LHCN-M2 (cell line): ENCODE measurements around the gene CD44. TPM values are rescaled to one million over a fixed set of nuclear protein-coding genes. Genes with fewer than 3 reads are reported as not detected.

ENCODE experiments used
- DNase-seq: peaks from one replicate; pipeline ENCODE4 v3.0.0-alpha.2; 2012; ENCODE audit warnings: low read depth
- total RNA-seq: library from RNA; depleted of rRNA; stranded (reverse); fragments of >200 nt; gene quantifications from 2 replicates; pipeline ENCODE4 v1.2.3, GENCODE V29; 2014

The CD44 gene
- total RNA-seq, 1 experiment from 2014 or later = 215 TPM

- DNase-seq = no peak
These were observed 26.7 kb upstream of the CD44 start for GRCh38 chr11:35112056-35112845.

DNA sequence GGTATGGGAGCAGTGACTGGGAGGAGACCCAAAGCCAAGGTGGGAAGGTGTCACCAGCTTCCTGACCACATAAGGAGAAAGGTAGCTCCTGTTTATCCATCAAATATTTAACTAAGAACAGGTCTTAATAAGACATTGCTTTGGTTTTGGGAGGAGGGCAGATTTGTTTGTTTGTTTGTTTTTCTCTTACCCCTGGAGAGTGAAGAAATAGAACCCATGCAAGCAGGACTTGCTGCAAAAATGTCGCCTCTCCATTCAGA, 26.2 kb upstream of the CD44 start:
- no peak for DNase-seq

GRCh38 chr11:35114906-35115687, 23.9 kb upstream of the CD44 start:
- no peak for DNase-seq

DNA sequence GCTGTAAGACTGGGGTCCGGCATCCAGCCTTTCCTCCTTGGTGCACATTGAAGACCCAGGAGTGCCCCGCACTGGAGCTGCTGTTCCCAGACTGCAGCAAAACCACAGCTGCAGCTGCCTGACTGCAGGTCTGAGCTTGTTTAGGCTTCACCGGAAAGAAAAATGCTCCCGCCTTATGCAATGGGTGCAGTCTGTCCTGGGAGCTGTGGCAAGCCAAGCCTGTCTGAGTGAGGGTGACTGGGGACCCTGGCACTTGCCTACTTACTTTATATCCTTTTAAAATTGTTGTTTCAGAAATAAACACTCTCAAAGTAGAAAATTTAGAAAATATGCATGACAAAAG, 23.3 kb upstream of the CD44 start:
- peak; percentile 70 for DNase-seq

DNA sequence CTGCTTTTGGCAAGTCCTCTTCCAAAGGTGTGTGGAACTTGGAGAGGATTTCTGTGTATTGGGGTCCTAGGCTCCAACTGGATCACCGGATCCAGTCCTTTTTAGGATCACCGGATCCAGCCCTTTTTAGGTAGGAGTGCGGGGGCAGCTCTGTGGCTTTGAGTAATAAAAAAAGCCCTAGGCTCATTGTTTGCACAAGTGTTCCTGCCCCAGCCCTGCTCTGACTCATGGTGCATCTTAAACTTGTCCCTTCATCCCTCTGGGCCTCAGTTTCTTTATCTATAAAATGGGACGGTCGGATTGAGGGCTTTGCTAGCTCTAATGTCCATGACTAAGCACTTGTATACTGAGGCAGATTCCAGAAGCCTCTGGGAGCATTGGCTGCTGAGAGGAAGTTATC, 22.7 kb upstream of the CD44 start:
- DNase-seq = peak; percentile 77

GRCh38 chr11:35116762-35117640, 22.0 kb upstream of the CD44 start:
- peak; percentile 87 for DNase-seq

- no peak for DNase-seq
These were observed 20.1 kb upstream of the CD44 start for GRCh38 chr11:35118906-35119305.

DNA sequence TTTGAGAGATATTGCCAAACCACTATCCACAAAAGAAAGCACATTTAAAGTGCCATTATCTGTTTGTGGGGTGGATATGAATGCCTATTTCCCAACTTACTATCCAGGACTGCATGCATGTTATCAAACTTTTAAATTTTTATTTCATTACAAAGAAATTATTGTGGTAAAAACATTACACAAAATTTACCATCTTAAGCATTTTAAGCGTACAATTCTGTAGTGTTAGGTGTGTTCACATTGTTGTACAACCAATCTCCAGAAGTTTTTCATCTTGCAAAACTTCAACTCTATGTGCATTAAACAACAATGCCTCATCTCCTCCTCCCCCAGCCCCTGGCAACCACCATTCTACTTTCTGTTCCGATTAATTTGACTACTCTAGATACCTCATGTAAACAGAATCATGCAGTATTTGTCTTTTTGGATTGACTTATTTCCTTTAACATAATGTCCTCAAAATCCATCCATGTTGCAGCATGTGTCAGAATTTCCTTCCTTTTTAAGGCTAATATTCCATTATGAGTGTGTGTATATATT, 17.6 kb upstream of the CD44 start:
- DNase-seq = no peak

GRCh38 chr11:35122308-35122707, 16.7 kb upstream of the CD44 start:
- no peak for DNase-seq

DNA sequence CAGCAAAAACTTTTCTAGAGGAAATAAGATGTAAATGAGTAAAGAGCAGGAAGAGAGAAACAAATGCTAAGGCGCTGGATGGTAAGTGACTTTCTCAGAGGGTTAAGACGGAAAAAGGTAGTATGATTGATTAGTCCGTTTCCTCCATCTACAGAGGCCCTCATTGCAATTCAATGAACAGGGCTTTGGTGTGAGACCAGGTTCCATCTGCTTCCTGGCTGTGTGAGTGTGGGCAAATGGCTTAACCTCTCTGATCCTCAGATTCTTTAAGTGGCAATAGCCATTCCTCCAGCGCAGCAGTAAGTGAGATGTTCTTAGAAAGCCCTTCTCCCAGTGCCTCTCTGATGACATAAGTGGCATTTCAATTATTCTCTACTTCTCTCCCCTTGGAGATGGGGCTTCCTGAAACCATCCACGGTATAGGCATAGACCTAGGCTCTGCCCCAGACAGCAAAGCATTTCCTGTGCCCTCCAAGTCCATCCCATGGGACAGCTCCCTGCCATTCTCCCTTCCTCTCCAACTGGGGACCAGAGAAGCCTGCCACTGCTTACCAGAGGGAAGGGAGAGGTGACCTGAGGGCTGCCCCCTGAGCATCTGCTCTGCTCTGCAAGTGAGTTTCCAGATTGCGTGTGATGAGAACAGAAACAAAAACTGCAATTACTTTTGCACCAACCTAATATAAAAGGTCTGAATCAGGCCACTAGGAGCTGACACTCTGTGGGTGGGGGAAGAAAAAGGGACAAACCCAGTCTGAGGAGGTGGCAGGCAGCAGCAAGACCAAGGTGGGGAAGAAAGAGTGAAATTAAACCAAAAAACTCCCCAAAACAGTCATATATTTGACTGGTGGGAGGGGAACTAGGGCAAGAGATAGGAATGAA, 12.7 kb upstream of the CD44 start:
- DNase-seq = no peak

DNA sequence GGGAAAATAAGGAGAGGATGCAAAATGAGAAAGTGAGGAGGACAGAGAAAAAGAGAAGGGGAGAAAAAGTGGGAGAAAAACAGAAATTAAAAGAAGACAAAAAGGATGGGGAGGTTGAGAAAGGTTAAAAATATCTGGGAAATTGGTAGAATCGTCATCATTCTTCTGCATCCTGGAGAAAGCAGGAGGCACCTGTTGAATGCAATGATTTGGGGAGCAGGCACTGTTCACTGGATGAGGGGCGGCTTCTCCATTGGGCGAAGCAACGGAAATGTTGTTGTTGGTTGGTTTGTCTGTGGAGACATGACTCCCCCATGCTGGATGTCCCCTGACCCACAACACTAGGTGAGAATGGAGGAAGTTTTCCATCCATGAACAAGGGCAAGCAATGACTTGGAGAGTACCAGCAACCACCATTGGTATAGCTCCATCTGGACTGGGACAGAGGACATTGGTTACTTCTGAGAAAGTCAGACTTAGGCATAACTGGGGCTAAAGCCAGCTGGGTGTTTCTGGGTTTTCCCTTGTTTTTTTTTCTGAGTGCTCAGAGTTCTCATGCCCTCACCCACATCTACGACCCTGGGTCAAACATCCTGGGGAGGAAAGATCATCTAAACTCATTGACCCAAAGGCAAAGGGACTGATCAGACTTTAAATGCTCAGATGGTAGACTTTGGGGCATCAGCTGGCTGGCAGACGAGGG, 11.9 kb upstream of the CD44 start:
- no peak for DNase-seq

- no peak for DNase-seq
These were observed 11.4 kb upstream of the CD44 start for GRCh38 chr11:35127619-35128018.

- no peak for DNase-seq
These were observed 7.9 kb upstream of the CD44 start for GRCh38 chr11:35131094-35131493.

DNA sequence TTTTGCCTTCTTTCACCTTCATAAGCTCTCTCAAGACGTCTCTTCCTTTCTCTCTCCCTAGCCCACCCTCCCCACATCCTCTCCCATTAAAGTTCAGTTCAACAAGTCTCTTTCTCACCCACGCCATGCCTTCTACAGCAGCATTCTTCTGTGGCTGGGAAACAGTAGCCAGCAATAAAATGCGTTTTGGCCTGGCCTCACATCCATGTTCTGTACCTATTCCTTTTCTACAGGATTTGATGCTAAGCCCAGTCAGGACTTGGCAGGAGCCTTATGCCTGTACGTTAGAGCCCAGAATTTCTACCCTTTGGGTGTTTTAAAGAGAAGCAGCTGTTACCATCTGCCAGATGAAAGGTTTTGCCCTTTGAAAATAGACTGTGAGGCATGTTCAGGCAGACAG, 7.1 kb upstream of the CD44 start:
- no peak for DNase-seq

DNA sequence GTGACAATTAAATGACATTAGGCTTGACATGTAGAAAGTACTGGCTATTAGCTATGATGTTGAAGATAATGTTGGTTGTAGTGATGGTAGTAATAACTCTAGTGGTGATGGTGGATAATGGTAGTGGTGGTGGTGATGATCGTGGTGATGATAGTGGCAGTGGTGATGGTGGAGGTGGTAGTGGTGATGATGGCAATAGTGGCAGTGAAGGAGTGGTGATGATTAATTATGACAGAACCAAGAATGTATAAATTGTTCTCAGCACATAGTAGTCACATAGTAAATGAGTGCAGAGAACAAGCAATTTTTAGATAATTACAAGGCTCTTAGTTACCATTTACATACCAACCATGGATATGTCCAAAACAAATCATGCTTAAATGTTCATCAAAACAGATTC, 5.3 kb upstream of the CD44 start:
- no peak for DNase-seq

GRCh38 chr11:35134403-35135148, 4.4 kb upstream of the CD44 start:
- no peak for DNase-seq

- no peak for DNase-seq
These were observed 3.7 kb upstream of the CD44 start for GRCh38 chr11:35135222-35135621.

- DNase-seq = no peak
These were observed 2.7 kb upstream of the CD44 start for GRCh38 chr11:35136311-35136710.

DNA sequence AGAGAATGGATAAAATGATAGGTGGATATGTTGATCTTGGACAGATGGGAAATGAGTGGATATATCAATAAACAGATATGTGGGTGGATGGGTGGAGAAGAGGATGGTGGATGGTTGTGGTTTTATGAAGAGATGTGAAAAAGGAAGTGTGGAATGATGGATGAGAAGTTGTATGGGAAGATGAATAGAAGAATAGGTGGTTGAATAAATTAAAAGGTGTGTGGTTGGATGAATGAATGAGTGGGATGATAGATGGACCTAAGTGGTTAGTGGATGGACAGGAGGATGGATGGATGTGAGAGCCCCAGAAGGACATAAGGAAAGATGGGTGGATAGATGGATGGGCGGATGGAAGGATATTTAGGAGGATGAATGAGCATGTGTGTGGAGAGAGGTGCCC, 913 bp upstream of the CD44 start:
- DNase-seq = no peak

- DNase-seq = peak; percentile 81
These were observed 397 bp upstream of the CD44 start for GRCh38 chr11:35138606-35138942.
